ENCODE results near the gene ADGRL3.
"Not testable (repeated sequence)": the region's sequence is repeated elsewhere in the genome, so short reads cannot be mapped to it uniquely, and the experiment has no call there.

The ADGRL3 gene

GRCh38 chr4:61203436-61203790, 3.3 kb downstream of the ADGRL3 start:
- Histone ChIP-seq H3K4me1 (ENCODE audit: control insufficient read depth, insufficient read depth, low read length, poor library complexity, severe bottlenecking) (no peaks in the 10 kb centered on the region), H3K36me3 (ENCODE audit: control insufficient read depth, insufficient read depth, low read length) (no peaks in the 10 kb centered on the region), H3K27me3 (replicated peaks; ENCODE audit: control insufficient read depth, insufficient read depth, low read length, poor library complexity, severe bottlenecking) (peaks cover 10% of the 10 kb centered on the region), H3K27ac (ENCODE audit: insufficient read depth, low read length, poor library complexity, severe bottlenecking) (no peak overlapping the region), H3K4me3 (ENCODE audit: insufficient read depth, low read depth, low read length, poor library complexity, severe bottlenecking) (no peak overlapping the region), H3K9me3 (ENCODE audit: control insufficient read depth, low read length) (no peaks in the 10 kb centered on the region)
- no peak for DNase-seq

DNA sequence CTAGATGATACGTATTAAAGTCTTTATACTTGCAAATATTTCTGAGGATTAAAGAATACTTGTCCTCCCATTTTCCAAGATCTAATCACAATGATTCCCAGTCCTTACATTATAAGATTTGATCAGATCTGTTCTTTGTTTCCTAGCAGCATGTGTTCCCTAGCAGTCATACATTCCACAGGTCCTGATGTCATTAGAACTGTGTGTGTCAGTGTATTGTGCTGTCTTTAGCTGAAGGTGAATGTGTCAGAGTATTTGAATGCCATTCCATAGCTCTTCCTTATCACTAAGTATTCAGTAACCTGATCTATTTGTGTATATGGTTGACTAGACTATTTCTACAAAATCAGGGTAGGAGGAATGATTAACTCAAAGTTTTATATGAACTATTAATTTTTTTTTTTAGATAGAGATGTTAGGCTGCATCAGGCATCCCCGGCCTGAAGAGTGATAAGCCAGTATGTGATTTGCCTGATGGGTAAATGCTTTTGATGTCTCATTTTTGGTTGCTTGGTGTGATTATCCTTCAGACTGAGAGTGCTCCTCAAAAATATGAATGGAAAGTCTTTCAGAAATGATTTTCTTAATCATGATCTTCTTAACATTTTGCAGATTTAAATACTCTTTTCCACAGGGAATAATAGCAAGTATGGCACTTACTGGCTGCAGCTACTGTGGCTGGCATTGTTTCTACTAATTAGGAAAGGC, 4.4 kb downstream of the ADGRL3 start:
- Histone ChIP-seq H3K27ac (ENCODE audit: insufficient read depth, low read length, poor library complexity, severe bottlenecking) (no peak overlapping the region), H3K27me3 (replicated peaks; ENCODE audit: control insufficient read depth, insufficient read depth, low read length, poor library complexity, severe bottlenecking) (peaks cover 10% of the 10 kb centered on the region)
- DNase-seq, result no peak

DNA sequence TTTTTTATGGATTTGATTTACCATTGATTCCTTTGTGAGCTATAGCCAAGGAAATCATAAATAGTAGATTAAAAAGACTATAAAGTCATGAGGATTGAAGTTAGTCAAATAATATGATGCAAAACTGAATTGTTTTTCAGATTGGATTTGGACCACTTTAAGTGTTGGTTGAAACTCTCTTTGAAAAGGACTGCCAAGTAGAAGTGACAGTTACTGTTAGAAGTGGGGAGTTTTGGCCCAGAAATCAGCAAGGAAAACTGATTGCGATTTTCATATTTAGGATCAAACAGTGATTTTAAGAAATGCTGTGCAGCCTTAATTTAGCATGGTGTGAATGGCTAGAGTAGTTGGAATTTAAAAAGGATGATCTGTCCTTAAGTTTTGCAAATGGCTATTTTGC, 4.9 kb downstream of the ADGRL3 start:
- Histone ChIP-seq H3K27ac (ENCODE audit: insufficient read depth, low read length, poor library complexity, severe bottlenecking) (no peak overlapping the region), H3K9me3 (ENCODE audit: control insufficient read depth, low read length) (no peaks in the 10 kb centered on the region), H3K4me1 (ENCODE audit: control insufficient read depth, insufficient read depth, low read length, poor library complexity, severe bottlenecking) (no peaks in the 10 kb centered on the region), H3K4me3 (ENCODE audit: insufficient read depth, low read depth, low read length, poor library complexity, severe bottlenecking) (no peak overlapping the region), H3K36me3 (ENCODE audit: control insufficient read depth, insufficient read depth, low read length) (no peaks in the 10 kb centered on the region), H3K27me3 (replicated peaks; ENCODE audit: control insufficient read depth, insufficient read depth, low read length, poor library complexity, severe bottlenecking) (peaks cover 7% of the 10 kb centered on the region)
- no peak for DNase-seq

More for the DNA sequence above, 4.4 kb downstream of the ADGRL3 start:
- Histone ChIP-seq H3K4me3 (ENCODE audit: insufficient read depth, low read depth, low read length, poor library complexity, severe bottlenecking) (no peak overlapping the region), H3K36me3 (ENCODE audit: control insufficient read depth, insufficient read depth, low read length) (no peaks in the 10 kb centered on the region), H3K9me3 (ENCODE audit: control insufficient read depth, low read length) (no peaks in the 10 kb centered on the region), H3K4me1 (ENCODE audit: control insufficient read depth, insufficient read depth, low read length, poor library complexity, severe bottlenecking) (no peaks in the 10 kb centered on the region)

DNA sequence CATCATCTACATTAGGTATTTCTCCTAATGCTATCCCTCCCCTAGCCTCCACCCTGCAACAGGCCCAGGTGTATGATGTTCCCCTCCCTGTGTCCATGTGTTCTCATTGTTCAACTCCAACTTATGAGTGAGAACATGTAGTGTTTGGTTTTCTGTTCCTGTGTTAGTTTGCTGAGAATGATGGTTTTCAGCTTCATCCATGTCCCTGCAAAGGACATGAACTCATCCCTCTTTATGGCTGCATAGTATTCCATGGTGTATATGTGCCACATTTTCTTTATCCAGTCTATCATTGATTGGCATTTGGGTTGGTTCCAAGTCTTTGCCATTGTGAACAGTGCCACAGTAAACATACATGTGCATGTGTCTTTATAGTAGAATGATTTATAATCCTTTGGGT, 7.0 kb downstream of the ADGRL3 start:
- H3K4me3 ChIP-seq (ENCODE audit: insufficient read depth, low read depth, low read length, poor library complexity, severe bottlenecking); DNase-seq; H3K27me3 ChIP-seq (replicated peaks; ENCODE audit: control insufficient read depth, insufficient read depth, low read length, poor library complexity, severe bottlenecking); H3K9me3 ChIP-seq (ENCODE audit: control insufficient read depth, low read length); H3K36me3 ChIP-seq (ENCODE audit: control insufficient read depth, insufficient read depth, low read length); H3K4me1 ChIP-seq (ENCODE audit: control insufficient read depth, insufficient read depth, low read length, poor library complexity, severe bottlenecking); H3K27ac ChIP-seq (ENCODE audit: insufficient read depth, low read length, poor library complexity, severe bottlenecking): not testable (repeated sequence)

- DNase-seq, result no peak
- Histone ChIP-seq H3K27me3 (replicated peaks; ENCODE audit: control insufficient read depth, insufficient read depth, low read length, poor library complexity, severe bottlenecking) (no peaks in the 10 kb centered on the region), H3K4me3 (ENCODE audit: insufficient read depth, low read depth, low read length, poor library complexity, severe bottlenecking) (no peak overlapping the region), H3K36me3 (ENCODE audit: control insufficient read depth, insufficient read depth, low read length) (no peaks in the 10 kb centered on the region), H3K9me3 (ENCODE audit: control insufficient read depth, low read length) (no peaks in the 10 kb centered on the region), H3K27ac (ENCODE audit: insufficient read depth, low read length, poor library complexity, severe bottlenecking) (no peak overlapping the region), H3K4me1 (ENCODE audit: control insufficient read depth, insufficient read depth, low read length, poor library complexity, severe bottlenecking) (no peaks in the 10 kb centered on the region)
Observed at GRCh38 chr4:61210186-61210939, 10.2 kb downstream of the ADGRL3 start.

GRCh38 chr4:61211781-61212180, 11.7 kb downstream of the ADGRL3 start:
- Histone ChIP-seq H3K9me3 (ENCODE audit: control insufficient read depth, low read length) (no peaks in the 10 kb centered on the region), H3K36me3 (ENCODE audit: control insufficient read depth, insufficient read depth, low read length) (no peaks in the 10 kb centered on the region), H3K27me3 (replicated peaks; ENCODE audit: control insufficient read depth, insufficient read depth, low read length, poor library complexity, severe bottlenecking) (no peaks in the 10 kb centered on the region), H3K27ac (ENCODE audit: insufficient read depth, low read length, poor library complexity, severe bottlenecking) (no peak overlapping the region), H3K4me3 (ENCODE audit: insufficient read depth, low read depth, low read length, poor library complexity, severe bottlenecking) (no peak overlapping the region), H3K4me1 (ENCODE audit: control insufficient read depth, insufficient read depth, low read length, poor library complexity, severe bottlenecking) (no peaks in the 10 kb centered on the region)
- no peak for DNase-seq

DNA sequence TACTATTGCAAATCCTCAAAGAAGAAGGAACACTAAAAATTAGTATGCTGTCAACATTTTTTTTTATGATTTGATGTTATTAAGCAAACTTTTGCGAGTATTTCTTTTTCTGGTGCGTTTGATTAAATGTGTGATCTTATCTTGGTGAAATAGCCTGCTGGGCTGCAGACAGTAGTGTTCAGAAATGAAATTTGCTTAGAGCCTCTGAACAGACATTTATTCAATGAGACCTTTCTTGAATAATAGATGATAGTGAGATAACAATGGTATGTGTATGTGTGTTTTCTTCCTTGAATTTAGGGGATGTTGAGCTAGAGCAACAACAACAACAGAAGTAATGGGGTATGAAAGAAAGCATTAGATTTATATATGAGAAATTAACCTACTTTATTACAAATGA, 12.7 kb downstream of the ADGRL3 start:
- Histone ChIP-seq H3K4me3 (ENCODE audit: insufficient read depth, low read depth, low read length, poor library complexity, severe bottlenecking) (no peak overlapping the region), H3K27me3 (replicated peaks; ENCODE audit: control insufficient read depth, insufficient read depth, low read length, poor library complexity, severe bottlenecking) (no peaks in the 10 kb centered on the region), H3K4me1 (ENCODE audit: control insufficient read depth, insufficient read depth, low read length, poor library complexity, severe bottlenecking) (no peaks in the 10 kb centered on the region), H3K36me3 (ENCODE audit: control insufficient read depth, insufficient read depth, low read length) (no peaks in the 10 kb centered on the region), H3K27ac (ENCODE audit: insufficient read depth, low read length, poor library complexity, severe bottlenecking) (no peak overlapping the region), H3K9me3 (ENCODE audit: control insufficient read depth, low read length) (no peaks in the 10 kb centered on the region)
- no peak for DNase-seq

DNA sequence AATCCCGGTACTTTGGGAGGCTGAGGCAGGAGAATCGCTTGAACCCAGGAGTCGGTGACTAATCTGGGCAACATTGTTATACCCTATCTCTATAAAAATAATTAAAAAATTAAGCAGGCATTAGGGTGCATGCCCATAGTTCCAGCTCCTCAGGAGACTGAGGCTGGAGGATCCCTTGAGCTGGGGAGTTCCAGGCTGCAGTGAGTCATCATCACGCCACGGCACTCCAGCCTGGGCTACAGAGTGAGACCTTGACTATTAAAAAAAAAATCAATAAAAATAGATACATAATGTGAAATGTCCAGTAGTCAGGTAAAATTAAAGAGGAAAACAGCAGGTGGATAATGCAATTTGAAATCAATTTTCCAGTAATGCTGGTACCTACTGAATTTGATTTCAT, 14.6 kb downstream of the ADGRL3 start:
- DNase-seq, result no peak
- H3K27me3 ChIP-seq (replicated peaks; ENCODE audit: control insufficient read depth, insufficient read depth, low read length, poor library complexity, severe bottlenecking), result no peaks in the 10 kb centered on the region
- no peaks in the 10 kb centered on the region for H3K4me1 ChIP-seq (ENCODE audit: control insufficient read depth, insufficient read depth, low read length, poor library complexity, severe bottlenecking)
- no peaks in the 10 kb centered on the region for H3K9me3 ChIP-seq (ENCODE audit: control insufficient read depth, low read length)
- H3K27ac ChIP-seq (ENCODE audit: insufficient read depth, low read length, poor library complexity, severe bottlenecking), result no peak overlapping the region
- no peak overlapping the region for H3K4me3 ChIP-seq (ENCODE audit: insufficient read depth, low read depth, low read length, poor library complexity, severe bottlenecking)
- no peaks in the 10 kb centered on the region for H3K36me3 ChIP-seq (ENCODE audit: control insufficient read depth, insufficient read depth, low read length)

DNA sequence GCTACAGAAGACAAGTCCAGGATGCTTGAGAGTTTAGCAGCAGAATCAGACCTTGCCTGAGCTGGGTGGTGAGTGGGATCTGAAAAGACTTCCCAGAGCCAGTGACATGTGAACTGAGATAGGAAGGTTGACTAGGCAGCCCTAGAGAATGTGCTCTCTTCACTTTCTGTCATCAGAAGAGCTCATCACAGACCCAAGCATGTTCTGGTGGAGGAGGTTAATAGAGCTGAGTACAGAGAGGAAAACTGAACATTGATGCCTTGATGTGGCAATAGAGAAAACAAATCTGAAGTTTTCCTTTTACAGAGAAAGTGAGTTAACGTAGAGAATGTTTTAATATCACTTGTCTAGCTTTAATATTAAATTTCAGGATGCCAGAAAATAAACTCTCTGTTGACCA, 17.1 kb downstream of the ADGRL3 start:
- Histone ChIP-seq H3K4me1 (ENCODE audit: control insufficient read depth, insufficient read depth, low read length, poor library complexity, severe bottlenecking) (no peaks in the 10 kb centered on the region), H3K9me3 (ENCODE audit: control insufficient read depth, low read length) (no peaks in the 10 kb centered on the region), H3K4me3 (ENCODE audit: insufficient read depth, low read depth, low read length, poor library complexity, severe bottlenecking) (no peak overlapping the region), H3K27ac (ENCODE audit: insufficient read depth, low read length, poor library complexity, severe bottlenecking) (no peak overlapping the region), H3K27me3 (replicated peaks; ENCODE audit: control insufficient read depth, insufficient read depth, low read length, poor library complexity, severe bottlenecking) (no peaks in the 10 kb centered on the region), H3K36me3 (ENCODE audit: control insufficient read depth, insufficient read depth, low read length) (no peaks in the 10 kb centered on the region)
- DNase-seq, result no peak

DNA sequence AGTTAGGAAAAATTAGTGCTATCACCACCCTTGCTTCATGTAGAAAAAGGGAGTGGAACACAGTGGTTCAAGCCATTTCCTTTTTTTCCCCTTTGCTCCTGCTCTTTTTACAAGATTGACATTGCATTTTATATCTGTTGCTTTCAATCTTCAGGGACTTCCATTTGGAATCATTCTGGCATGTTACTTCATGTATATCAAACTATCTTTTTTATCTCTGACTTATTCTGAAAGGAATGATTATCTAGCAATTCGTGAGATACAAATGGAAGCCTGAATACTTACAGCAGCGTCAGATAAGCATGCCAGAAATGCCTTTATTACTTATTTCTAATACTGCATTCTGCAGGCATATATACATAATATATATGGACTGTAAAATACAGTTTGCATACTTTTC, 20.4 kb downstream of the ADGRL3 start:
- H3K27me3 ChIP-seq (replicated peaks; ENCODE audit: control insufficient read depth, insufficient read depth, low read length, poor library complexity, severe bottlenecking), result no peaks in the 10 kb centered on the region
- H3K9me3 ChIP-seq (ENCODE audit: control insufficient read depth, low read length), result no peaks in the 10 kb centered on the region
- H3K27ac ChIP-seq (ENCODE audit: insufficient read depth, low read length, poor library complexity, severe bottlenecking), result no peak overlapping the region
- no peak for DNase-seq
- H3K4me1 ChIP-seq (ENCODE audit: control insufficient read depth, insufficient read depth, low read length, poor library complexity, severe bottlenecking), result no peaks in the 10 kb centered on the region
- no peak overlapping the region for H3K4me3 ChIP-seq (ENCODE audit: insufficient read depth, low read depth, low read length, poor library complexity, severe bottlenecking)
- H3K36me3 ChIP-seq (ENCODE audit: control insufficient read depth, insufficient read depth, low read length), result no peaks in the 10 kb centered on the region
